GM13977 (cell line): ENCODE measurements around the gene PTPRG.

Source experiments
- DNase-seq: peaks from one replicate; pipeline ENCODE4 v3.0.0; 2012; ENCODE audit warnings: low spot score
- in situ Hi-C: fragments of 300-500 bp; cut with MboI; formaldehyde crosslinking; loops from one replicate; pipeline ENCODE4 v1.12.0; 2022; ENCODE audit warnings: low sequenced_read_pairs, low pct_unique_long_range_greater_than_20kb, mixed read lengths, inconsistent platforms; ENCODE audit not compliant: unreplicated experiment
- TF ChIP-seq, protein P1 (sequence below): IDR thresholded peaks from 2 replicates; pipeline ENCODE4 v1.5.1; 2012; ENCODE audit warnings: mild to moderate bottlenecking, control low read depth; ENCODE audit not compliant: insufficient read depth; ENCODE audit errors: extremely low read depth, missing control alignments

The PTPRG gene

GRCh38 chr3:62073038-62073437 lies 511.7 kb downstream of the PTPRG start:
- in situ Hi-C loops = no loop called here
- TF ChIP-seq, protein P1, sequence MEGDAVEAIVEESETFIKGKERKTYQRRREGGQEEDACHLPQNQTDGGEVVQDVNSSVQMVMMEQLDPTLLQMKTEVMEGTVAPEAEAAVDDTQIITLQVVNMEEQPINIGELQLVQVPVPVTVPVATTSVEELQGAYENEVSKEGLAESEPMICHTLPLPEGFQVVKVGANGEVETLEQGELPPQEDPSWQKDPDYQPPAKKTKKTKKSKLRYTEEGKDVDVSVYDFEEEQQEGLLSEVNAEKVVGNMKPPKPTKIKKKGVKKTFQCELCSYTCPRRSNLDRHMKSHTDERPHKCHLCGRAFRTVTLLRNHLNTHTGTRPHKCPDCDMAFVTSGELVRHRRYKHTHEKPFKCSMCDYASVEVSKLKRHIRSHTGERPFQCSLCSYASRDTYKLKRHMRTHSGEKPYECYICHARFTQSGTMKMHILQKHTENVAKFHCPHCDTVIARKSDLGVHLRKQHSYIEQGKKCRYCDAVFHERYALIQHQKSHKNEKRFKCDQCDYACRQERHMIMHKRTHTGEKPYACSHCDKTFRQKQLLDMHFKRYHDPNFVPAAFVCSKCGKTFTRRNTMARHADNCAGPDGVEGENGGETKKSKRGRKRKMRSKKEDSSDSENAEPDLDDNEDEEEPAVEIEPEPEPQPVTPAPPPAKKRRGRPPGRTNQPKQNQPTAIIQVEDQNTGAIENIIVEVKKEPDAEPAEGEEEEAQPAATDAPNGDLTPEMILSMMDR = no peak

DNA sequence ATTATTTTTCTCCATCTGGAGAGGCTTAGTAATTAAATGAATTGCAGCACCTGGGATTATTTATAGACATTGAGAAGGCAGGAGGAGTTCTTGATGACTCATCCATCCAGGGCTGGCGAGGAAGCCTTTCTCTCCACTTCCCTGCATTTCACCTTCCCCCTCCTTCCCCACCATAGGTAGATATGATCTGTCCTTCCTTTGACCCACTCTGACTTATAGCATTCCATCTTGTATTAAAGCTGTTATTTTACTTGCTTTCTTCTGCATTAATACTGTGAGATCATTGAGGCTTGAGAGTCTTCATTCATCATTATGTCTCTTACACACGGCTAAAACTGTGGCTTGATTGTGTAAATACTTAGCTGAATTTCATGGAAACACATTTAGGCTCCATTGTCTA lies 523.2 kb downstream of the PTPRG start:
- TF ChIP-seq, protein P1 = no peak
- no peak for DNase-seq
- in situ Hi-C loops = no loop called here

More at GRCh38 chr3:62073038-62073437, 511.7 kb downstream of the PTPRG start:
- no peak for DNase-seq

DNA sequence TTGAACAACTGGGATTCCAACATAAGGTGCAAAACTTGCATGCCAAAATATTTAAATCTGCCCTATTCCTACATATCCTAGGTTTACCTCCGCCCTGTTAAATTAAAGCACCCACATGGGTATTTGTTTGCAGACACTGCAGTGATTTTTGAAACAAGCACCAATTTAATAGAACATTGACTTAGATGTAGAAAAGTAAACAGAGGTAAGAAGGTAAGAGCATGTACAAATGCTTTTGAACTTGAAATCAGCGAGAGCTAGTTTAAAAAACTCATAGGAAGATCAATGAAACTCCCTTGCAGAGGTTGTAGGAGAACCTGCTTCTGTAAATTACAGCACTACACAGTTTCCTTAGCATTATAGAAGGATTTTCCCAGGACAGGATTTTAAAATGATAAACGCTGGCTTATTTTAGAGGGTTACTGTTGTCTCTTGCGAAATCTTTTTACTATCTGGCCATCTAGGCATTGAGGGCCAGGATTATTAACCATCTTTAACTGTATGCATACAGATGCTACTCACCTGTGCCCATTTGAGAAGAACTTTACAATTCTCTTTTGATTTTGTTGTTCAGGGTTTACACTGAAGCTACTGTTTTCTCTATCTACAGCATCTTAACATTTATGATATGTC lies 527.2 kb downstream of the PTPRG start:
- in situ Hi-C loops = no loop called here
- no peak for DNase-seq
- TF ChIP-seq, protein P1 = no peak

GRCh38 chr3:62090066-62090465 lies 528.7 kb downstream of the PTPRG start:
- TF ChIP-seq, protein P1 = no peak
- in situ Hi-C loops = no loop called here
- no peak for DNase-seq

GRCh38 chr3:62090519-62090918 lies 529.1 kb downstream of the PTPRG start:
- DNase-seq = no peak
- in situ Hi-C loops = no loop called here
- TF ChIP-seq, protein P1 = no peak

- in situ Hi-C loops = no loop called here
- no peak for DNase-seq
- TF ChIP-seq, protein P1 = no peak
These were observed 531.7 kb downstream of the PTPRG start for GRCh38 chr3:62093025-62093424.
